Activated CD4-positive, alpha-beta T cell treated with anti-CD3 and anti-CD28 coated beads for 36 hours (primary cell): ENCODE measurements around the gene FGD5. TPM values are rescaled to one million over a fixed set of nuclear protein-coding genes. Genes with fewer than 3 reads are reported as not detected.

Experiments
- ATAC-seq: fragments of 200-7000 bp; cut with Tn5 transposase; one replicate; pipeline ENCODE4 v1.10.0; 2021; ENCODE audit warnings: mild to moderate bottlenecking, moderate library complexity
- CTCF ChIA-PET: fragments of 350-600 bp; sonication (Branson Sonifier 250); formaldehyde crosslinking; loops from one replicate; lab custom pipeline; 2021; ENCODE audit warnings: antibody characterized with exemption; lab: Charles Lee
- POLR2A ChIA-PET: fragments of 350-600 bp; sonication (Branson Sonifier 250); formaldehyde crosslinking; loops from one replicate; lab custom pipeline; 2021; ENCODE audit warnings: antibody characterized with exemption, inconsistent platforms; lab: Charles Lee
- DNase-seq: peaks from one replicate; pipeline ENCODE4 v3.0.0-alpha.2; 2020
- H3K27ac Mint-ChIP-seq: one replicate; pipeline ENCODE4 v1.8.0; 2021; ENCODE audit warnings: mixed read lengths
- H3K27me3 Mint-ChIP-seq: one replicate; pipeline ENCODE4 v1.8.0; 2021; ENCODE audit warnings: mixed read lengths
- H3K36me3 Mint-ChIP-seq: one replicate; pipeline ENCODE4 v1.8.0; 2021; ENCODE audit warnings: low read depth, mixed read lengths
- H3K4me1 Mint-ChIP-seq: one replicate; pipeline ENCODE4 v1.8.0; 2021; ENCODE audit warnings: mixed read lengths
- H3K4me3 Mint-ChIP-seq: one replicate; pipeline ENCODE4 v1.8.0; 2021; ENCODE audit warnings: mild to moderate bottlenecking, moderate library complexity, mixed read lengths
- H3K9me3 Mint-ChIP-seq: one replicate; pipeline ENCODE4 v1.8.0; 2021; ENCODE audit warnings: low read depth, mixed read lengths
- intact Hi-C, 2 experiments: fragments of 100-400 bp; cut with DNase I in 1 of 2; cut with micrococcal nuclease in 1 of 2; formaldehyde crosslinking; loops; one replicate each; pipeline versions ENCODE4 v1.14.2 to v1.15.1; 2022 to 2024; cut with DNase I, micrococcal nuclease
- total RNA-seq, 2 experiments: library from RNA; stranded (reverse); gene quantifications; one replicate each; pipeline ENCODE4 v1.2.3, GENCODE V29; 2021

The FGD5 gene
- total RNA-seq, 2 experiments from 2014 or later, result 0.09 TPM; not detected in 1

DNA sequence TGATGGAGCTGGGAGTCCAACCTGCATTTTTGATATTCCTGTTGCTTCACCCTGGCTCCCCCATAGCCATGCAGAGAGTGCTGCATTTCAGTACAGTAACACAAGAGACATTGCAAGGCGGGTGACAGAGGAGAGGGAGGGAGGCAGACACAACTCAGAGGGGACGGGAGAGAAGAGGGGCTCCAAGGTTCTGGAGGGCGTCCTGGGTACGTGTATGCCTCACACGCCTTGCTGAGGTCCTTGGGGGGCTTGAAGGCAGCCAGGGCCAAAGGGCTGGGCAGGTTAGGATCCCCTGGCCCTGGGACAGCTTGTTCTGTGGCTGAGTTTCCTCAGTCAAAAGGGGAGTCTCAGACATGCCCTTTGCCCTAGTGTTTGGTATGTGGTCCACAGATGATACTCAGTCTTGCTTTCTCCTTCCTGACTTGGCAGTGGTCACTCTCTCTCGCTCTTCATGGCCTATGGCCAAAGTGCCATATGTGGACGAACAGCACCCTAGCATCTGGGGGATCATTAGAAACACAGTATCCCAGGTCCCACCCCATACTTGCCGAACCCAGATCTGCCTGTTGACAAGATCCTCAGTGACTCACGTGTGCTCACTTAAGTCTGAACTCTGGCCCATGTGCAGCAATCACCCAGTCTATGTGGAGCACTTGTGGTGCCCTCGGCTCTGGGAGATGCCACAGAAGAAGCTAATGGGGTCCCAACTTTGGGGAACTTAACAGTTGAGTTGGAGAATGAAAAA, 52.9 kb downstream of the FGD5 start:
- Mint-ChIP-seq H3K4me3 (no peak overlapping the region), H3K9me3 (no peaks in the 10 kb centered on the region), H3K4me1 (no peaks in the 10 kb centered on the region), H3K36me3 (no peaks in the 10 kb centered on the region), H3K27me3 (no peaks in the 10 kb centered on the region), H3K27ac (no peak overlapping the region)
- no peak for DNase-seq
- ATAC-seq, result no peak
- ChIA-PET POLR2A (no interaction called here), CTCF (no interaction called here)
- intact Hi-C loops, result no loop called here

DNA sequence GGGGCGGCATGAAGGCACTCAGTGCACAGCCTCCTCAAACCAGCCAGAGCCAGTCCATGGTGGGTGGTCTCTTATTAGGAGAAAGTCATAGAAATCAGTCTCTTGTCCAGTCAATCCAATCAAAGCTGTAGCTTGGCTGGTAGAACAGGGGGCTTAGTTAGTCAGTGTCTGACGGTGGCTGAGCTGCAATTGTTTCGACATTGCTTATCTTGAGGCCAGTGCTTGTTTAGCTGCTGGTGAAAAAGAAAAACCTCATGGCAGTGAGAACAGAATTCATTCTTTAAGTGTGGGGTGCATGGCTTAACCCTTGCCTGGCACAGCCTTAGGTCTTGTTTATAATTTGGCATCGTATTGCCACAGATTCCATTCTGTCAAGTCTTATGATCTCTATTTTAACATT, 53.9 kb downstream of the FGD5 start:
- Mint-ChIP-seq H3K9me3 (no peaks in the 10 kb centered on the region), H3K4me1 (no peaks in the 10 kb centered on the region), H3K27me3 (no peaks in the 10 kb centered on the region), H3K36me3 (no peaks in the 10 kb centered on the region), H3K4me3 (no peak overlapping the region), H3K27ac (no peak overlapping the region)
- intact Hi-C loops, result no loop called here
- POLR2A ChIA-PET, result no interaction called here
- ATAC-seq, result no peak
- no peak for DNase-seq
- CTCF ChIA-PET, result interaction anchor here (0.6 kb wide), 1 partner anchor 10 kb away, joined by 4 read pairs; no protein-coding TSS in a partner anchor

DNA sequence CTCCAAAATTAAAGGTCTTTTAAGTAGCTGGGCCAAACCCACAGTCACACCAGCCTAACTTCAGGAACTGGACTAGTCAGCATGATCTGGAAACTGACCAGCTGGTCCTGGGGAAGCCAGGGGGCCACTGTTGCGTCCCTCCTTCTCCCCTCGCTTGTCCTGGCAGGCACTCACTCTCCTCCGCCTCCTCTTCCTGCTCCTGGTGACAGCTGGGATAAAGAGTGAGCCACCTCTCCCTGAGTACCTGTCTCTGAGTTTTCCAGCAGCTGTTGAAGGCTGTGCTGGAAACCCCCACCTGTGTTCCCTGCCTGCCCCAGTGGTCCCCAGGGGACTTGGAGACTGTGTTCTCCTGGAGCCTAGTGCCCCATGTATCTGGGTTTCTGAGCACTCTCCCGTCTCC, 56.0 kb downstream of the FGD5 start:
- H3K4me1 Mint-ChIP-seq, result peaks cover 9% of the 10 kb centered on the region
- no peaks in the 10 kb centered on the region for H3K36me3 Mint-ChIP-seq
- ChIA-PET POLR2A (no interaction called here), CTCF (interaction anchor here (1.2 kb wide), 1 partner anchor 51 kb away, joined by 5 read pairs; no protein-coding TSS in a partner anchor)
- DNase-seq (no peak), ATAC-seq (no peak)
- intact Hi-C loops, result no loop called here
- no peaks in the 10 kb centered on the region for H3K9me3 Mint-ChIP-seq
- H3K27me3 Mint-ChIP-seq, result no peaks in the 10 kb centered on the region
- H3K4me3 Mint-ChIP-seq, result no peak overlapping the region
- H3K27ac Mint-ChIP-seq, result no peak overlapping the region

DNA sequence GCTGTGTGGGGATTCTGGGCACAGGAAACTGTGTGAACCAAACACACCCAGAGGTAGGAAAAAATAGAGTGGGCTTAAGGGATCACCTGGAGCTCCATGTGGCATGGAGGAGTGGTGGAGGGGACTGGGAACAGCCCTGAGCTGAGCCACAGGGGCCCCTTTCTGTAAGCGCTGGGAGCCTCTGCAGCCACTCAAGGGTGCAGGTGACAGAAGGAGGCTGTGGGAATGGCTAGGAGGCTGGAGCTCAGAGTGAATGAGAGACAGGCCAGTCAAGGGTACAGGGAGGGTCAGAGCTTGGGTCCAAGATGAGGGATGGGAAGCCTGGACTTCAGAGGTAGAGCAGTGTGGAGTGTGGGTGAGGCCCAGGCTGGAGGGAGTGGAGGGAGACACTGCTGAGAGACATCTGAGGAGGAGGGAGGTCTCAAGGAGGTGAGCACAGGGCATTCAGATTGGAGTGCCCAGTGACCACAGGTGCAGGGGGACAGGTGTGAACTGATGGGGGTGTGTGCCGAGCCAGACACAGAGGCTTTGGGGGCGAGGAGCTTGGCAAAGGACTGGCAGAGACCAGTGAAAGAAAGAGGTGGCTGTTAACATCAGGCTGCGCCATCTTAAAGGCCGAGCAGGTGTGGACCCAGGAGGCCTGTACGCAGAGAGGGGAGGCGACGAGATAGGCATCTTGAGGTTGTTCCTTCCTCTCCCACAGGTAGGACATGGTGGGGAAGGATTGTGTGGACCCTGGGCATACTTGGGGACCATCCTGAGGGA, 56.8 kb downstream of the FGD5 start:
- Mint-ChIP-seq H3K4me3 (no peak overlapping the region), H3K36me3 (no peaks in the 10 kb centered on the region), H3K4me1 (peaks cover 12% of the 10 kb centered on the region), H3K9me3 (no peaks in the 10 kb centered on the region), H3K27me3 (no peaks in the 10 kb centered on the region), H3K27ac (no peak overlapping the region)
- DNase-seq (no peak), ATAC-seq (no peak)
- ChIA-PET POLR2A (interaction anchor here (0.6 kb wide), 1 partner anchor 59 kb away, joined by 3 read pairs; no protein-coding TSS in a partner anchor), CTCF (no interaction called here)
- intact Hi-C loops, result no loop called here

DNA sequence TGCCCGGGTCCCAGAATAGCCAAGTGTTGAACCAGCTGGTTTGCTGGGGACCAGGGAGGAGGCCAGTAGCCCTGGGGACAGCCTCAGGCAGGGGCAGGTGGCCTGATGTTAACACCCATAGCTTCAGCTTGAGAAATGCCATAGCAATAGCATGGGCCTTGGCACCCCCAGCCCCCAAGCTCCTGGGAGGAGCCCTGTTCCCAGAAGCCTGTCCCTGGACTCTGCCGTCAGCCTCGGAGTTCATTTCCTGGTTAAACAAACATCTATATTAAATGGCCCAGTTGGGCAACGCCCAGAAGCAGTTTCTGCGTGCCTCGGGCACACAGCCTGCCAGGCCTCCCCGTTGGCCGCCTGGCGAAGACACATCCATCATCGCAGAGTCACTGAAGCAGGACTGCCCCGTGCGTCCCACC, 58.2 kb downstream of the FGD5 start:
- ChIA-PET POLR2A (no interaction called here), CTCF (no interaction called here)
- no peaks in the 10 kb centered on the region for H3K36me3 Mint-ChIP-seq
- peaks cover 20% of the 10 kb centered on the region for H3K4me1 Mint-ChIP-seq
- H3K27me3 Mint-ChIP-seq, result no peaks in the 10 kb centered on the region
- DNase-seq (no peak), ATAC-seq (no peak)
- no peaks in the 10 kb centered on the region for H3K9me3 Mint-ChIP-seq
- H3K27ac Mint-ChIP-seq, result no peak overlapping the region
- intact Hi-C loops, result no loop called here
- H3K4me3 Mint-ChIP-seq, result no peak overlapping the region

DNA sequence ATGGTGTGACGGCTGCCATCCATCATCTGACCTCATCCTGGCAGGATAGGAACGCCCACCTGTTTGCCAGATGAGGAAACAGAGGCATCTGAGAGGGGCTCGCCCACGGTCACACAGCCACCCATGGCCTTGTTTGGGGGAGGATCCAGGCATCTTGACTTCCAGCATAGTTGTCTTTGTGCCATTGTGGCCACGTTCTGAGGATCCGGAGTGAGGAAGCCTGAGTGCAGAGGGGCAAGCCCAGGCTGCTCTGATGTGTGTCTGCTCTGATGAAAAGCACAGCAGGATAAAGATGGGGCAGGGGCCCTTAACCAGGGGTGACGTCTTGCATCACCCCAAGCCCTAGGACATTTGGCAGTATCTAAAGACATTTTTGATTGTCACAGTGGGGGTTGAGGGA, 58.7 kb downstream of the FGD5 start:
- H3K27me3 Mint-ChIP-seq, result no peaks in the 10 kb centered on the region
- CTCF ChIA-PET, result no interaction called here
- H3K4me3 Mint-ChIP-seq, result no peak overlapping the region
- ATAC-seq (no peak), DNase-seq (no peak)
- H3K36me3 Mint-ChIP-seq, result no peaks in the 10 kb centered on the region
- POLR2A ChIA-PET, result no interaction called here
- H3K4me1 Mint-ChIP-seq, result peaks cover 24% of the 10 kb centered on the region
- H3K27ac Mint-ChIP-seq, result no peak overlapping the region
- H3K9me3 Mint-ChIP-seq, result no peaks in the 10 kb centered on the region
- intact Hi-C loops, result no loop called here

DNA sequence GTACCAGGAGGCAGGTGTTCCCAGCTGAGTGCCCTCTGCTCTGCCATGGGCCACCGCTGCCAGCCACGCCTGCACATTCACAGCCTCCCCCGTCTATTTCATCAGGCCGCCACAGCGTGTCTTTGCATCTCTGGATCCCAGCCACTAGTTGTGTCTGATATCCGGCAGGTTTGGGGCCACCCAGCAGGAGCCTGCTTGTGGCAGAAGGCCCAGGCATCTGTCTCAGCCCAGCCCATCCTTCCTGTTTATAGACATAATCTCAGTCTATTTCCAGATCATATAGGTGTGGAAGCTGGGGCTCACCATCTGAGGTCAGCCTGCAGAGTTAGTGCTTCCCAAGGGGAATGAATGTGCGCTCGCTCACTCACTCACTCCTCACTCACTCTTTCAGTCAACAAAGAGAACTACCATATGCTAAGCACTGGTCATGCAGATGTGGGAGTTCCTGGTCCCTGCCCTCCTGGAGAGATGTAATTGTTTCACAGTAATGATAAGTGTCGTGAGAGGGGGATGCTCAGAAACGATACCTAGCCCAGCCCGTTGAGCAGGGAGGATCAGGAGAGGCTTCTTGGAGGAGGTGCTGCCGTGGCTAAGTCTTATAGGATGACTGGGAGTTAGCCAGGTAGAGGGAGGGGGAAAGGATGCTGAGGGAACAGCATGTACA, 60.6 kb downstream of the FGD5 start:
- intact Hi-C loops, result no loop called here
- DNase-seq (peak; percentile 48), ATAC-seq (peak; percentile 71)
- H3K9me3 Mint-ChIP-seq, result no peaks in the 10 kb centered on the region
- ChIA-PET CTCF (interaction anchor here (0.7 kb wide), 1 partner anchor 42 kb away, joined by 3 read pairs; no protein-coding TSS in a partner anchor), POLR2A (interaction anchor here (0.7 kb wide), 1 partner anchor 15 kb away, joined by 3 read pairs; no protein-coding TSS in a partner anchor)
- H3K27ac Mint-ChIP-seq, result no peak overlapping the region
- no peak overlapping the region for H3K4me3 Mint-ChIP-seq
- H3K27me3 Mint-ChIP-seq, result no peaks in the 10 kb centered on the region
- no peaks in the 10 kb centered on the region for H3K36me3 Mint-ChIP-seq
- peaks cover 41% of the 10 kb centered on the region for H3K4me1 Mint-ChIP-seq

DNA sequence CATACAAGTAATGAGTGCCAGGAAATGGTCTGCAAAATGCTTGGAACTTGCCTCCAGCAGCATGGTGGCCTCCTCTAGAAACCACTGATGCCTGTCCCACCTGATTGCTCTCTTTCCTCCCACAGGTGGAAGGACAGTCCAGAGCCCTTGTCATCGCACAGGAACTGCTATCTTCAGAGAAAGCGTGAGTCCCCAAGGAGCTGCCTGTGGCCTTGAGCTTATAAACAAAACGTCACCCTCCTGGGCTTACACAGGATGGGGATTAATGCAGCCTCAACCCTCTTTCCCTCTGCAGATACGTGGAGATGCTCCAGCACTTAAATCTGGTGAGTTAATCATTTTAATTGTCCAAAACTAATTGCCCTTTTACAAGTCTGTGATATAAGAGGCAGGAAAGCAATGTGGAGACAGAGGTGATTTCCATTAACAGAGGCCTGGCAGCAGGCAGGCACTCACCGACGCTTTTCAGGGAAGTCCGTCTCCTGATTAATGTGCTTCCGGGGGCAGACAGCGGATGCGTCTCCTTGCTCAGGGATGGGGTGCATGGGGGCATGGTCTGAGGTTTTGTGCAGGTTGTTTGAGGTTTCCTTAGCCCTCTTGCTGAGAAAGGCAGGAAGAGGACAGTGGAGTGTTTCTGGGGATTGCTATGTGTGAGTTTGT, 61.8 kb downstream of the FGD5 start:
- H3K27me3 Mint-ChIP-seq, result no peaks in the 10 kb centered on the region
- H3K36me3 Mint-ChIP-seq, result no peaks in the 10 kb centered on the region
- POLR2A ChIA-PET, result no interaction called here
- peaks cover 54% of the 10 kb centered on the region for H3K4me1 Mint-ChIP-seq
- CTCF ChIA-PET, result no interaction called here
- DNase-seq (no peak), ATAC-seq (no peak)
- H3K4me3 Mint-ChIP-seq, result no peak overlapping the region
- peak overlapping the region; percentile 4 for H3K27ac Mint-ChIP-seq
- intact Hi-C loops, result no loop called here
- H3K9me3 Mint-ChIP-seq, result no peaks in the 10 kb centered on the region

DNA sequence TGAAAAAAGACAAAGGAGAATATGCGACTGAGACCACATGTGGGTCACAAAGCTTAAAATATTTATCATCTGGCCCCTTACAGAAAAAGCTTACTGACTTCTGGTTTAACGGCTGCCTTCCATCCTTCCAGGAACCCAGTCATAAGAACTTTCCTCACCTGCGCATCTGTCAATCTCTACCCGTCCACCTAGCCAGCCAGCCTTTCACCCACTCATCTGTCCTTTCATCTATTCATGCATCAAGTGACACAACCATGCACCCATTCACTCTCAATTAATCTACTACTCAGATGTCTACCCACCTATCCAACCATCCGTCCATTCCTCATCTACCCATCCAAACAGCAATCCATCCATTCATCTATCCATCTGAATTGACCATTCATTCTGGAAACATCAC, 64.5 kb downstream of the FGD5 start:
- peaks cover 58% of the 10 kb centered on the region for H3K4me1 Mint-ChIP-seq

DNA sequence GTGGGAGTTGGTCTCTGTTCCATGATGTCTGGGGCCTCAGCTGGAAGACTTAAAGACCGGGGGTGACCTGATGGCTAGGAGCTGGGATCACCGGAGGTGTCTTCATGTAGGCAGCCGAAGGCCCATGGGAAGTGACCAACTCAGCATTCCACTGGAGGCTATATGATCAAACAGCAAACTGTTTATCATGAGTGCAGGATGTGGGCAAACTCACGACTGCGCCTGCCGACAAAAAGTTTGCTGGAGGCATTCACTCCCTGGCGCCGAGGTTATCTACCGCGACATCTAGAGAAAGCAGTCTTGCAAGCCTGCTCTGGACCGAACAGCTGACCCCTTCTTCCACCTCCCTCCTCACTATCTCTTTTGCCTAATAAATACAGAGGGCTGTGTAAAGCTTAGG, 65.9 kb downstream of the FGD5 start:
- H3K36me3 Mint-ChIP-seq, result no peaks in the 10 kb centered on the region
- H3K4me3 Mint-ChIP-seq, result no peak overlapping the region
- POLR2A ChIA-PET, result no interaction called here
- no peaks in the 10 kb centered on the region for H3K27me3 Mint-ChIP-seq
- intact Hi-C loops, result no loop called here
- ATAC-seq (peak; percentile 34), DNase-seq (peak; percentile 49)
- CTCF ChIA-PET, result interaction anchor here (0.6 kb wide), 1 partner anchor 682 kb away, joined by 3 read pairs; no protein-coding TSS in a partner anchor
- H3K9me3 Mint-ChIP-seq, result no peaks in the 10 kb centered on the region
- H3K27ac Mint-ChIP-seq, result peak overlapping the region; percentile 59
- peaks cover 49% of the 10 kb centered on the region for H3K4me1 Mint-ChIP-seq

More for the DNA sequence above, 64.5 kb downstream of the FGD5 start:
- DNase-seq (no peak), ATAC-seq (no peak)
- Mint-ChIP-seq H3K27me3 (no peaks in the 10 kb centered on the region), H3K4me3 (no peak overlapping the region), H3K9me3 (no peaks in the 10 kb centered on the region), H3K36me3 (no peaks in the 10 kb centered on the region), H3K27ac (no peak overlapping the region)
- intact Hi-C loops, result no loop called here
- POLR2A ChIA-PET, result interaction anchor here (0.6 kb wide), 1 partner anchor 491 kb away, joined by 8 read pairs; no protein-coding TSS in a partner anchor
- CTCF ChIA-PET, result interaction anchor here (0.6 to 1.5 kb wide), 4 partner anchors 10 to 41 kb away, joined by 3 to 5 read pairs (median 4); no protein-coding TSS in a partner anchor

DNA sequence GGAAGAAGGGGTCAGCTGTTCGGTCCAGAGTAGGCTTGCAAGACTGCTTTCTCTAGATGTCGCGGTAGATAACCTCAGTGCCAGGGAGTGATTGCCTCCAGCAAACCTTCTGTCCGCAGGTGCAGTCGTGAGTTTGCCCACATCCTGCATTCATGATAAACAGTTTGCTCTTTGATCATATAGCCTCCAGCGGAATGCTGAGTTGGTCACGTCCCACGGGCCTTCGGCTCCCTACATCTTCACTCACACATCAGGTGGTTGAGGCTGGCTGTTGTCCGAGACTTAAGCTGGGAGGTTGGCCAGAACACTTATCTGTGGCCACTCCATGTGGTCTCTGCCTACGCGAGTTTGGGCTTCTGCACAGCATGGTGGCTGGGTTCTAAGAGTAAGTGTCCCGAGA, 66.5 kb downstream of the FGD5 start:
- intact Hi-C loops, result no loop called here
- ChIA-PET POLR2A (no interaction called here), CTCF (no interaction called here)
- Mint-ChIP-seq H3K27me3 (no peaks in the 10 kb centered on the region), H3K27ac (no peak overlapping the region), H3K9me3 (no peaks in the 10 kb centered on the region), H3K36me3 (no peaks in the 10 kb centered on the region), H3K4me3 (no peak overlapping the region), H3K4me1 (peaks cover 50% of the 10 kb centered on the region)
- ATAC-seq (peak; percentile 27), DNase-seq (peak; percentile 47)
